NB4 (cell line): Measurements from ENCODE around the gene AQP1.

ENCODE experiments used
- MYC ChIP-seq: IDR thresholded peaks from 2 replicates; pipeline ENCODE4 v1.6.1; 2011; ENCODE audit warnings: low read depth, low read length
- TF ChIP-seq, protein P1 (sequence below): IDR thresholded peaks from one replicate; pipeline ENCODE4 v1.5.1; 2012; ENCODE audit warnings: low read depth, low read length

DNA sequence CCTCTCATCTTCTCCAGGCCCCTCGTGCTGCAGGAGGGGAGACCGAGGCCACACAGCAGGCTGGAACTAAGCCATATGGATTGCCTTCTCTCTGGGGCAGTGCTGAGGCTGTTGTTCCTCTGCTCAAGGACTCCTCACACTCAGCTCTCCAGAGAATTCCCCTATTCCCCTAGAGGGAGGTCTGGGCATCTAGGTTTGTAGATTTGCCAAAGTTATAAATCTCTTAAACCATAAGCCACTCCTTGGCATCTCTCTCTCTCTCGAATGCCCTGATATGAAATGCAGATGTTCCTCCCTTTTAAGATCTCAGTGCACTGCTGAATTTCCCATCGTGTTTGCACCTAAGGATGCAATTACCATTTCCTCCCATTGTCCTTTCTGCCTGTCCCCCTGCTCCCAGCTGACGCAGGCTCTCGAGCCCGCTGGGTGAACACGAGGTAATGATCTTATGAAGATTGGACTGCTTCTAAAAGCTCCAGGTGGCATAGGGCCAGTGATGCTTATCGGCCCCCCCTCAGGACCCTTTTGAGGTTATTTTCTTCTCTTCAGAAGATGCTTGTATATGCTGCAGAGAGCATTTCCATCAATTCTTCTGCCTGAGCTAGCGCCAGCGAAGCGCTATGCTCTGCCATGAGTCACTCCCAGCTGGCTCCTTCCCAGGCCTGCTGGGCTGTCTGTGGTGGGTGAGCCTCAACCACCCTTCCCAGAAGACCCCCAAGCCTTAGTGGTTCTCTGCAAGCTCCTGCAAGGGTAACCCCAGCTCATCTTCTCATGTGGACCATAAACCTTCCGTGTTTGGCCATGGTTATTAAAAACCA, 41.6 kb upstream of the AQP1 start:
- TF ChIP-seq MYC: no peak
- TF ChIP-seq, protein P1, sequence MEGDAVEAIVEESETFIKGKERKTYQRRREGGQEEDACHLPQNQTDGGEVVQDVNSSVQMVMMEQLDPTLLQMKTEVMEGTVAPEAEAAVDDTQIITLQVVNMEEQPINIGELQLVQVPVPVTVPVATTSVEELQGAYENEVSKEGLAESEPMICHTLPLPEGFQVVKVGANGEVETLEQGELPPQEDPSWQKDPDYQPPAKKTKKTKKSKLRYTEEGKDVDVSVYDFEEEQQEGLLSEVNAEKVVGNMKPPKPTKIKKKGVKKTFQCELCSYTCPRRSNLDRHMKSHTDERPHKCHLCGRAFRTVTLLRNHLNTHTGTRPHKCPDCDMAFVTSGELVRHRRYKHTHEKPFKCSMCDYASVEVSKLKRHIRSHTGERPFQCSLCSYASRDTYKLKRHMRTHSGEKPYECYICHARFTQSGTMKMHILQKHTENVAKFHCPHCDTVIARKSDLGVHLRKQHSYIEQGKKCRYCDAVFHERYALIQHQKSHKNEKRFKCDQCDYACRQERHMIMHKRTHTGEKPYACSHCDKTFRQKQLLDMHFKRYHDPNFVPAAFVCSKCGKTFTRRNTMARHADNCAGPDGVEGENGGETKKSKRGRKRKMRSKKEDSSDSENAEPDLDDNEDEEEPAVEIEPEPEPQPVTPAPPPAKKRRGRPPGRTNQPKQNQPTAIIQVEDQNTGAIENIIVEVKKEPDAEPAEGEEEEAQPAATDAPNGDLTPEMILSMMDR: no peak
